K562 (cell line): ENCODE measurements around the gene C17orf50. TPM values are rescaled to one million over a fixed set of nuclear protein-coding genes. Genes with fewer than 3 reads are reported as not detected.

Experiments used
- ATAC-seq: fragments of 200-7000 bp; cut with Tn5 transposase; 3 replicates; pipeline ENCODE4 v1.9.1; 2020; ENCODE audit warnings: moderate library complexity
- BruUV-seq: library from RNA; stranded (reverse); fragments of 400-500 nt; replicated peaks from 2 replicates; lab custom pipeline; 2021; lab: Mats Ljungman, UMichigan
- CTCF ChIA-PET: fragments of 300-600 bp; formaldehyde crosslinking; extraction: SDS; loops from one replicate; lab custom pipeline; 2021; ENCODE audit warnings: low intra/inter-chr PET ratio; lab: Yijun Ruan, JAX
- POLR2A ChIA-PET: fragments of 300-600, 350-650 bp; sonication (Branson Sonifier 250); formaldehyde crosslinking; extraction: SDS; loops from one replicate; lab custom pipeline; 2021; ENCODE audit warnings: antibody characterized with exemption, inconsistent platforms; lab: Yijun Ruan, JAX
- DNase-seq, 4 experiments: peaks; one replicate each; pipeline versions ENCODE4 v3.0.0 to v3.0.0-alpha.2; 2011 to 2018; ENCODE audit warnings: low spot score in 3 of 4, mixed read lengths in 3 of 4; ENCODE audit errors: extremely low read depth in 1 of 4
- FAIRE-seq: peaks from 2 replicates; lab custom pipeline; 2011; peaks lifted over from hg19 to GRCh38; lab: Jason Lieb, UNC
- H2AFZ ChIP-seq: 2 replicates; pipeline ENCODE4 v1.6.0; 2011; ENCODE audit warnings: low read depth, low read length, control low read depth, inconsistent platforms
- H3K27ac ChIP-seq: fragments of 200-600 bp; 3 replicates; pipeline ENCODE4 v1.8.0; 2011; ENCODE audit warnings: low read depth, mild to moderate bottlenecking, control low read depth, inconsistent platforms, low read length, moderate library complexity, mixed read lengths; ENCODE audit errors: extremely low read depth
- H3K27me3 ChIP-seq, 2 experiments: fragments of 300-600 bp in 1 of 2; 2 replicates in 1 of 2; 3 replicates in 1 of 2; pipeline versions ENCODE4 v1.6.0 to v1.8.0; 2011; ENCODE audit warnings: inconsistent platforms in 2 of 2, low read length in 2 of 2, mild to moderate bottlenecking in 1 of 2, mixed read lengths in 1 of 2, moderate library complexity in 1 of 2; ENCODE audit not compliant: control insufficient read depth in 2 of 2, insufficient read depth in 2 of 2
- H3K36me3 ChIP-seq: fragments of 300-600 bp; 3 replicates; pipeline ENCODE4 v1.8.0; 2011; ENCODE audit warnings: mild to moderate bottlenecking, low read length, inconsistent platforms; ENCODE audit not compliant: control insufficient read depth, insufficient read depth
- H3K4me1 ChIP-seq, 2 experiments: fragments of 200-600 bp in 1 of 2; replicated peaks in 1 of 2; 2 replicates in 1 of 2; 3 replicates in 1 of 2; pipeline versions ENCODE4 v1.5.1 to v1.8.0; 2011; ENCODE audit warnings: inconsistent platforms in 2 of 2, low read length in 2 of 2, mild to moderate bottlenecking in 1 of 2, mixed read lengths in 1 of 2, moderate library complexity in 1 of 2; ENCODE audit not compliant: control insufficient read depth in 2 of 2, insufficient read depth in 2 of 2
- H3K4me2 ChIP-seq: 2 replicates; pipeline ENCODE4 v1.6.1; 2011; ENCODE audit warnings: low read length, control low read depth, inconsistent platforms, mixed read lengths; ENCODE audit not compliant: insufficient read depth
- H3K4me3 ChIP-seq: fragments of 200-600 bp; sonication (generic), shearing (Covaris generic); 2 replicates; pipeline ENCODE4 v1.5.1; 2016; ENCODE audit warnings: control low read depth, inconsistent platforms
- H3K79me2 ChIP-seq: fragments of 200-600 bp; 3 replicates; pipeline ENCODE4 v1.8.0; 2011; ENCODE audit warnings: low read length, inconsistent platforms; ENCODE audit not compliant: control insufficient read depth, insufficient read depth
- H3K9ac ChIP-seq, 2 experiments: 2 replicates each; pipeline versions ENCODE4 v1.6.0 to v1.6.1; 2011; ENCODE audit warnings: low read depth in 2 of 2, low read length in 2 of 2, control low read depth in 1 of 2, inconsistent platforms in 1 of 2, mild to moderate bottlenecking in 1 of 2, mixed read lengths in 1 of 2; ENCODE audit not compliant: insufficient read depth in 1 of 2
- H3K9me1 ChIP-seq: one replicate; pipeline ENCODE4 v1.6.0; 2011; ENCODE audit warnings: inconsistent platforms, mild to moderate bottlenecking, low read length, moderate library complexity; ENCODE audit not compliant: control insufficient read depth, insufficient read depth
- H3K9me3 ChIP-seq: replicated peaks from 2 replicates; pipeline ENCODE4 v1.5.1; 2011; ENCODE audit warnings: low read depth, low read length, inconsistent platforms; ENCODE audit not compliant: control insufficient read depth, insufficient read depth
- H4K20me1 ChIP-seq: replicated peaks from 2 replicates; pipeline ENCODE4 v1.6.1; 2011; ENCODE audit warnings: low read length, inconsistent platforms, mixed read lengths; ENCODE audit not compliant: control insufficient read depth, insufficient read depth
- ARNT ChIP-seq, 2 experiments: fragments of 450-650 bp; IDR thresholded peaks; 2 replicates each; pipeline ENCODE4 v1.6.1; 2016; ENCODE audit warnings: mild to moderate bottlenecking in 1 of 2
- DIDO1 ChIP-seq: fragments of 450-650 bp; IDR thresholded peaks from 2 replicates; pipeline ENCODE4 v1.6.1; 2016; ENCODE audit warnings: low read depth, missing biosample characterization, missing genetic modification characterization
- NCOA6 ChIP-seq: fragments of 450-650 bp; IDR thresholded peaks from 2 replicates; pipeline ENCODE4 v1.6.1; 2017; ENCODE audit warnings: mild to moderate bottlenecking
- NFE2L1 ChIP-seq: fragments of 450-650 bp; IDR thresholded peaks from 2 replicates; pipeline ENCODE4 v1.6.1; 2016; ENCODE audit warnings: missing genetic modification characterization, low read depth, mild to moderate bottlenecking, missing compliant biosample characterization, moderate library complexity, borderline replicate concordance
- RBM25 ChIP-seq: fragments of 200-400 bp; formaldehyde crosslinking; IDR thresholded peaks from 2 replicates; pipeline ENCODE4 v1.6.1; 2018; ENCODE audit warnings: low read length, low read depth, moderate library complexity; ENCODE audit not compliant: severe bottlenecking
- TBP ChIP-seq: optimal IDR thresholded peaks from 2 replicates; pipeline ENCODE3; 2011; ENCODE audit warnings: low read depth, low read length, improper control_type of control experiment
- WGBS: fragments of 100-300 bp; shearing (Covaris generic); methylation state at CpG from one replicate; pipeline ENCODE4 v1.1.6; 2016; ENCODE audit warnings: low coverage, mixed read lengths; ENCODE audit not compliant: insufficient coverage; ENCODE audit errors: missing lambda C conversion rate; 5-methylcytosine and 5-hydroxymethylcytosine counted together
- in situ Hi-C: fragments of 300-500 bp; cut with MboI; formaldehyde crosslinking; loops from 4 replicates; pipeline ENCODE4 v1.15.0; 2018; ENCODE audit warnings: inconsistent platforms, mixed read lengths
- intact Hi-C: fragments of 100-400 bp; cut with micrococcal nuclease; formaldehyde crosslinking; loops from 2 replicates; pipeline ENCODE4 v1.14.2; 2022
- polyA plus RNA-seq, 8 experiments: library from polyadenylated mRNA; depleted of rRNA in 4 of 8; stranded (reverse) in 5 of 8; unstranded in 3 of 8; fragments of >200 nt; fragmentation: Nextera tagmentation in 2 of 8; fragmentation: Illumina TruSeq in 1 of 8; extraction: Ambion mirVana in 2 of 8; extraction: Trizol in 1 of 8; gene quantifications; 2 replicates each; pipeline versions ENCODE4 v1.2.1 to v1.2.3, GENCODE V29; 2011 to 2014; ENCODE audit warnings: inconsistent platforms in 1 of 8, missing spikeins in 1 of 8
- total RNA-seq, 7 experiments: library from RNA; depleted of rRNA in 6 of 7; stranded (reverse); fragments of >200 nt in 6 of 7; fragmentation: Illumina TruSeq in 2 of 7; extraction: Trizol in 2 of 7; gene quantifications; 2 replicates each; pipeline versions ENCODE4 v1.2.1 to v1.2.3, GENCODE V29; 2011 to 2021; ENCODE audit warnings: low replicate concordance in 1 of 7
- TF ChIP-seq, protein P1 (sequence below): fragments of 250-450 bp; sonication (Bioruptor Pico); IDR thresholded peaks from 2 replicates; pipeline ENCODE4 v1.5.0; 2021

C17orf50 gene
- total and polyA plus RNA-seq, 9 of the 15 experiments (the other 6 are each of a cell fraction or from before 2014, with no cell fraction given), result not detected

DNA sequence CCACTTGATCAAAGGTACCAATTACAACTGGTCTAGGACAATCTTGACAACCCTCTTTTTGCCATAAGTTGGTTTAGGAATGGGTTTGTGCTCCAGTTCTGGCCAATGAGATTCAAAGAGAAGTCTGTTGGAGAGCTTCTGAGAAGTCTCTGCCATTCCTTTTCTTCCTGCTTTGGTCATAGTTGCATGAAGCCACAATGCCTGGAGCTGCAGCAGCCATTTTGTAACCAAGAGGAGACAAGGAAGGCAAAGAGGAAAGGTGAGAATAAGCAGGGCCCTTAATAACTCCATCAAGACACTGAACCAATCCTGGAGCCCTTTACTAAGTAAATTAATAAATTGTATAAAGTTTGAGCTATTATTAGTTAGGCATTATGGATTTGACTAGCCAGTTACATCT, 3.4 kb upstream of the C17orf50 start:
- FAIRE-seq (no peak), DNase-seq (no peak), ATAC-seq (no peak)
- H3K27me3 ChIP-seq, result peaks cover 11 to 40% of the 10 kb centered on the region in 2 experiments; a peak in 4 of 5 replicates
- H3K79me2 ChIP-seq, result no peaks in the 10 kb centered on the region
- no peak overlapping the region for H3K9ac ChIP-seq
- no peak overlapping the region for H3K4me3 ChIP-seq
- no TSS peak for BruUV-seq
- TF ChIP-seq RBM25 (peak; percentile 92), NCOA6 (no peak)
- intact Hi-C loops (no loop called here), in situ Hi-C loops (loop anchor here (10.0 kb wide), 1 partner anchor 592 kb away; no protein-coding TSS in a partner anchor)
- no peak overlapping the region for H2AFZ ChIP-seq
- POLR2A ChIA-PET, result interaction anchor here (1.2 to 1.7 kb wide), 2 partner anchors 13 to 52 kb away, joined by 3 read pairs; partner anchors contain the start of gene TAF15
- no peaks in the 10 kb centered on the region for H4K20me1 ChIP-seq
- CTCF ChIA-PET, result no interaction called here
- no peak overlapping the region for H3K27ac ChIP-seq
- H3K36me3 ChIP-seq, result no peaks in the 10 kb centered on the region
- no peaks in the 10 kb centered on the region for H3K9me1 ChIP-seq
- H3K4me1 ChIP-seq, result peaks cover 0 to 9% of the 10 kb centered on the region in 2 experiments; a peak in 2 of 5 replicates
- no peak overlapping the region for H3K4me2 ChIP-seq
- H3K9me3 ChIP-seq, result no peaks in the 10 kb centered on the region

DNA sequence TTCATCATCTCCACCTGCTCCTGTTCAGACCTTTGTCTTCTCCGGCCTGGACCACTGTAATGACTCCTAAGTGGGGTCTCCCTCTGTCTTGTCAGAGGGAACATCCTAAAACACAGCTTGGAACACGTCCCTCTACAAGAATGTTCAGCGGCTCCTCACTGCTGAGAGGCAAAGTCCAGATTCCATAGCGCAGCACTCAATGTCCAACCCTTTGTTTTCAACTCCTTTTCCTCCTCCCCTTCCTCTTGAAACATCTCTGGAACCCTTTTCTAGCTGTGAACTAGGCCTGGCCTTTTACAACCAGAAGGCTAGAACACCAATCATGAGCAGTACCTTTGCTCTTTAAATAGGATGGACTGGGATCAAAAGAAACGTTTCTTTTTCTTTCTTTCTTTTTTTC, 914 bp downstream of the C17orf50 start:
- no peaks in the 10 kb centered on the region for H3K9me3 ChIP-seq
- POLR2A ChIA-PET, result interaction anchor here (0.6 kb wide), 1 partner anchor 52 kb away, joined by 3 read pairs; no protein-coding TSS in a partner anchor
- H3K27ac ChIP-seq, result no peak overlapping the region
- WGBS, result 8% methylated on average over 5 of the region's 5 CpGs
- TF ChIP-seq NFE2L1 (tag) (no peak), ARNT (IDR thresholded peaks at IDR 0.05) (no peak), TBP (no peak), DIDO1 (tag) (no peak)
- TF ChIP-seq, protein P1, sequence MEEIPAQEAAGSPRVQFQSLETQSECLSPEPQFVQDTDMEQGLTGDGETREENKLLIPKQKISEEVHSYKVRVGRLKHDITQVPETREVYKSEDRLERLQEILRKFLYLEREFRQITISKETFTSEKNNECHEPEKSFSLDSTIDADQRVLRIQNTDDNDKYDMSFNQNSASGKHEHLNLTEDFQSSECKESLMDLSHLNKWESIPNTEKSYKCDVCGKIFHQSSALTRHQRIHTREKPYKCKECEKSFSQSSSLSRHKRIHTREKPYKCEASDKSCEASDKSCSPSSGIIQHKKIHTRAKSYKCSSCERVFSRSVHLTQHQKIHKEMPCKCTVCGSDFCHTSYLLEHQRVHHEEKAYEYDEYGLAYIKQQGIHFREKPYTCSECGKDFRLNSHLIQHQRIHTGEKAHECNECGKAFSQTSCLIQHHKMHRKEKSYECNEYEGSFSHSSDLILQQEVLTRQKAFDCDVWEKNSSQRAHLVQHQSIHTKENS (CRISPR knock-in tag), result no peak
- TF ChIP-seq, all 486 proteins: peak for 0
- intact Hi-C loops, result loop anchor here (10.0 kb wide), 1 partner anchor 183 kb away; the partner anchor contains the start of gene LYZL6
- Histone ChIP-seq H3K4me1 (peaks cover 0 to 15% of the 10 kb centered on the region in 2 experiments; a peak in 3 of 5 replicates), H3K27me3 (peaks cover 19 to 51% of the 10 kb centered on the region in 2 experiments; a peak in 4 of 5 replicates), H4K20me1 (no peaks in the 10 kb centered on the region), H3K36me3 (no peaks in the 10 kb centered on the region), H2AFZ (no peak overlapping the region), H3K4me2 (no peak overlapping the region), H3K79me2 (no peaks in the 10 kb centered on the region), H3K9ac (no peak overlapping the region), H3K4me3 (no peak overlapping the region), H3K9me1 (peaks cover 3% of the 10 kb centered on the region)
- in situ Hi-C loops, result no loop called here
- BruUV-seq, result no TSS peak
- FAIRE-seq, result no peak
- CTCF ChIA-PET, result no interaction called here
- no peak for ATAC-seq
- no peak for DNase-seq
